GM19463 (cell line): Measurements from ENCODE around the gene CDH4.

Experiments
- ATAC-seq: cut with Tn5 transposase; IDR thresholded peaks from one replicate; pipeline ENCODE4 v1.9.1; 2021; ENCODE audit warnings: mild to moderate bottlenecking, moderate library complexity; ENCODE audit not compliant: unreplicated experiment

Gene CDH4

GRCh38 chr20:61736001-61736635 is 484.1 kb downstream of the CDH4 start:
- no peak for ATAC-seq

GRCh38 chr20:61736751-61737310 is 484.8 kb downstream of the CDH4 start:
- no peak for ATAC-seq

- ATAC-seq: no peak
These were observed 485.3 kb downstream of the CDH4 start for GRCh38 chr20:61737346-61737745.

- no peak for ATAC-seq
These were observed 485.9 kb downstream of the CDH4 start for GRCh38 chr20:61737812-61738443.

- no peak for ATAC-seq
These were observed 486.6 kb downstream of the CDH4 start for GRCh38 chr20:61738601-61739069.

- ATAC-seq: no peak
These were observed 487.2 kb downstream of the CDH4 start for GRCh38 chr20:61739086-61739831.

GRCh38 chr20:61739832-61740118 is 487.7 kb downstream of the CDH4 start:
- ATAC-seq: no peak

GRCh38 chr20:61742097-61742825 is 490.2 kb downstream of the CDH4 start:
- ATAC-seq: no peak

- no peak for ATAC-seq
These were observed 491.5 kb downstream of the CDH4 start for GRCh38 chr20:61743606-61744005.

- ATAC-seq: no peak
These were observed 492.8 kb downstream of the CDH4 start for GRCh38 chr20:61744691-61745396.

- ATAC-seq: no peak
These were observed 493.5 kb downstream of the CDH4 start for GRCh38 chr20:61745397-61746146.

- no peak for ATAC-seq
These were observed 494.1 kb downstream of the CDH4 start for GRCh38 chr20:61746147-61746646.

- no peak for ATAC-seq
These were observed 494.7 kb downstream of the CDH4 start for GRCh38 chr20:61746781-61747180.

GRCh38 chr20:61748376-61748775 is 496.3 kb downstream of the CDH4 start:
- ATAC-seq: no peak

- ATAC-seq: no peak
These were observed 497.5 kb downstream of the CDH4 start for GRCh38 chr20:61749406-61750075.

GRCh38 chr20:61750093-61750492 is 498.0 kb downstream of the CDH4 start:
- ATAC-seq: no peak

- ATAC-seq: no peak
These were observed 500.5 kb downstream of the CDH4 start for GRCh38 chr20:61752576-61752975.

- ATAC-seq: no peak
These were observed 501.4 kb downstream of the CDH4 start for GRCh38 chr20:61753316-61753942.
